OCI-LY1 (cell line): Measurements from ENCODE around the gene FOXJ2.
"Not testable (repeated sequence)": the region's sequence is repeated elsewhere in the genome, so short reads cannot be mapped to it uniquely, and the experiment has no call there.

Source experiments
- H2AFZ ChIP-seq: fragments of 200-600 bp; sonication (generic), shearing (Covaris generic); 2 replicates; pipeline ENCODE4 v1.6.0; 2014; ENCODE audit warnings: antibody characterized with exemption, mild to moderate bottlenecking, low read length
- H3F3A ChIP-seq: fragments of 200-600 bp; sonication (generic), shearing (Covaris generic); 2 replicates; pipeline ENCODE4 v1.6.0; 2014; ENCODE audit warnings: mild to moderate bottlenecking, antibody characterized with exemption, low read length, moderate library complexity; ENCODE audit not compliant: insufficient read depth
- H3K27ac ChIP-seq: fragments of 200-600 bp; sonication (generic); 2 replicates; pipeline ENCODE4 v1.5.1; 2014; ENCODE audit warnings: low read length, mixed run types, mild to moderate bottlenecking, low read depth; ENCODE audit not compliant: poor library complexity, severe bottlenecking
- H3K27me3 ChIP-seq: fragments of 200-600 bp; sonication (generic); 2 replicates; pipeline ENCODE4 v1.6.0; 2014; ENCODE audit warnings: antibody characterized with exemption, mild to moderate bottlenecking, low read length, moderate library complexity; ENCODE audit not compliant: insufficient read depth
- H3K36me3 ChIP-seq: fragments of 200-600 bp; sonication (generic); 2 replicates; pipeline ENCODE4 v1.6.1; 2014; ENCODE audit warnings: mild to moderate bottlenecking, antibody characterized with exemption, low read length, moderate library complexity, mixed read lengths; ENCODE audit not compliant: insufficient read depth
- H3K4me1 ChIP-seq: fragments of 200-600 bp; sonication (generic); 2 replicates; pipeline ENCODE4 v1.5.1; 2014; ENCODE audit warnings: mild to moderate bottlenecking, low read length, moderate library complexity; ENCODE audit not compliant: insufficient read depth, severe bottlenecking
- H3K4me2 ChIP-seq: fragments of 200-600 bp; sonication (generic), shearing (Covaris generic); 2 replicates; pipeline ENCODE4 v1.6.1; 2014; ENCODE audit warnings: low read length
- H3K4me3 ChIP-seq: fragments of 200-600 bp; sonication (generic); 2 replicates; pipeline ENCODE4 v1.5.1; 2014; ENCODE audit warnings: low read length, low read depth, mild to moderate bottlenecking, mixed read lengths; ENCODE audit not compliant: poor library complexity, severe bottlenecking
- H3K79me2 ChIP-seq: fragments of 200-600 bp; shearing (Covaris generic); 2 replicates; pipeline ENCODE4 v1.6.1; 2016; ENCODE audit warnings: mixed run types, low read length, mixed read lengths; ENCODE audit not compliant: insufficient read depth
- H3K9ac ChIP-seq: fragments of 200-600 bp; sonication (generic), shearing (Covaris generic); 2 replicates; pipeline ENCODE4 v1.6.1; 2014; ENCODE audit warnings: mild to moderate bottlenecking, low read length, mixed read lengths
- H3K9me2 ChIP-seq: fragments of 200-600 bp; sonication (generic), shearing (Covaris generic); 2 replicates; pipeline ENCODE4 v1.6.1; 2014; ENCODE audit warnings: low read depth, mild to moderate bottlenecking, low read length, mixed read lengths
- H3K9me3 ChIP-seq: fragments of 200-600 bp; shearing (Covaris generic); 2 replicates; pipeline ENCODE4 v1.6.1; 2014; ENCODE audit warnings: low read length, mixed read lengths
- H4K20me1 ChIP-seq: fragments of 200-600 bp; sonication (generic), shearing (Covaris generic); 2 replicates; pipeline ENCODE4 v1.6.0; 2016; ENCODE audit warnings: mild to moderate bottlenecking, low read length; ENCODE audit not compliant: insufficient read depth
- CTCF ChIP-seq: fragments of 200-600 bp; sonication (generic), shearing (Covaris generic); IDR thresholded peaks from 2 replicates; pipeline ENCODE4 v1.5.1; 2017; ENCODE audit warnings: mild to moderate bottlenecking, antibody characterized with exemption, low read length, moderate library complexity, mixed read lengths
- EZH2 ChIP-seq: fragments of 200-600 bp; sonication (generic), shearing (Covaris generic); IDR thresholded peaks from 2 replicates; pipeline ENCODE4 v1.8.0; 2017; ENCODE audit warnings: borderline replicate concordance, mixed run types, mild to moderate bottlenecking, antibody characterized with exemption, low read length, moderate library complexity, mixed read lengths

The FOXJ2 gene

DNA sequence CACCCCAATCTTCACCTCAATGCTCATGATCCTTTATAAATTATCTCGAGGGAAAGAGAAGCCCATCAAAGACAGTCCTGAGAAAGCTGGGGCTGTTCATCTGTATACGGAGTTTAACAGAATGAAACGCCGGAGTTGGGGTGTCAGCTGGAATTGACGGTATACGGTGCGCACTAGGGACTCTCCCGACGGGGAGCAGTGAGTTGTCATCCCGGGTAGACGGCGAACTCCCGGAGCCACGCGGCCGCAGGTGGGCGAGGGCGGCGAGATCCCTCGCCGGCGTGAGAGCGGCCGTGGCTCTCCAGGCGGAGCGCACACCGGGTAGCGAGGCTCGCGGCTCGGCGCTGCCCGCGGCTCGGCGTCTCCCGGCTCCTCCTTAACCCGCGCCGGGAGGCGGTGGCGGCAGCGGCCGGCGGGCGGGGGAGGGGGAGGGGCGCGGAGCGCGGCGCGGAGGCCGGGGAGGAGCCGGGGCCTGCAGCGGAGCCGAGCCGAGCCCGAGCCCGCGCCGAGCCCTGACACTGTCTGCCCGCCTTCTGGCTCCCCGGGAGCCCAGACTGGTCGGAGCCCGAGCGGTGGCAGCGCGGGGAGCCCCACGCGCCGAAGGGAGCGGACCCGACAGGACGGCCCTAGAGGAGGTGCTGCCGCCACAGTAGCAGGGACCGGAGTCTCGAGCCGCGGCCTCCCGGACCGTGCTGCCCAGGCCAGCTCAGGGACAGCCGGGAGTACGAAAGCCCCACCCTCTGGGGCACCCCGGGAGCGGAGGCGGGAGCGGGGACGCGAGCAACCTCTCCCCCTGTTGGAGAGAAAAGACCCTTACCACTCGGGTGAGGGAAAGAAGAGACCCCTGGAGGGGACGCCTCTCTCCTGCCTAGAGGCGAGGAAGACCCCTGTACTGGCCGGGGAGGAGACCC, at the start of gene FOXJ2:
FOXJ2 (plus strand) TSS at position 475 of the 911 bp plus-strand sequence. CDS start 7,117 bp downstream, outside the sequence.
- no peak within 1 kb of the TSS for H3K27ac ChIP-seq
- H3K9me2 ChIP-seq = no peaks in the 10 kb centered on the region
- no peak within 1 kb of the TSS for H2AFZ ChIP-seq
- peak within 1 kb of the TSS; percentile 78 for H3K4me3 ChIP-seq
- no peaks in the 10 kb centered on the region for H3K27me3 ChIP-seq
- no peaks in the 10 kb centered on the region for H3K36me3 ChIP-seq
- no peaks in the 10 kb centered on the region for H3K9me3 ChIP-seq
- H3K79me2 ChIP-seq = no peaks in the 10 kb centered on the region
- no peak for TF ChIP-seq EZH2
- TF ChIP-seq CTCF = no peak
- H3K4me2 ChIP-seq = peak within 1 kb of the TSS; percentile 83
- H3K4me1 ChIP-seq = peaks cover 37% of the 10 kb centered on the region
- no peaks in the 10 kb centered on the region for H4K20me1 ChIP-seq
- H3F3A ChIP-seq = no peaks in the 10 kb centered on the region
- peak within 1 kb of the TSS; percentile 74 for H3K9ac ChIP-seq

- not testable (repeated sequence) for H3K4me2 ChIP-seq, H4K20me1 ChIP-seq, H3K27me3 ChIP-seq
Observed at GRCh38 chr12:7983019-7983418, 49.5 kb upstream of the FOXJ2 start.

GRCh38 chr12:7983460-7983859, 49.1 kb upstream of the FOXJ2 start:
- not testable (repeated sequence) for H4K20me1 ChIP-seq, H3K4me3 ChIP-seq, H3K36me3 ChIP-seq, H3K9me3 ChIP-seq, H3K4me2 ChIP-seq, H3K9me2 ChIP-seq, H3K79me2 ChIP-seq, H3F3A ChIP-seq, H3K27me3 ChIP-seq, H3K27ac ChIP-seq, H2AFZ ChIP-seq, H3K4me1 ChIP-seq, H3K9ac ChIP-seq

More at GRCh38 chr12:7983019-7983418, 49.5 kb upstream of the FOXJ2 start:
- not testable (repeated sequence) for H2AFZ ChIP-seq, H3F3A ChIP-seq, H3K27ac ChIP-seq, H3K4me3 ChIP-seq, H3K9me2 ChIP-seq, H3K4me1 ChIP-seq, H3K79me2 ChIP-seq, H3K9ac ChIP-seq, H3K9me3 ChIP-seq, H3K36me3 ChIP-seq

DNA sequence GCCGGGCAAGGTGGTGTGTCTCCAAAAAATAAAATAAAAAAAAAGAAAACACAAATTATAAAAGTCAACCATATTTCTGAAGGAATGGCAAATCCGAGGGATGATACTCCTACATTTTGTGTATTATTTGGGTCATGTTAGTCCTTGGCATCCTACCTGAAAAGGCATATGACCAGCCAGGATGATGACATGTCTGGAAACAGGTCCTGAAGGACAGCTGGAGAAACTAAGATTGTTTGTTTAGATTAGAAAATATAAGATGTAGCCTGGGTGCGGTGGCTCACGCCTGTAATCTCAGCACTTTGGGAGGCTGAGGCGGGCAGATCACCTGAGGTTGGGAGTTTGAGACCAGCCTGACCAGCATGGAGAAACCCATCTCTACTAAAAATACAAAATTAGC, 47.6 kb upstream of the FOXJ2 start:
- Histone ChIP-seq H3K4me3 (no peak overlapping the region), H3K4me2 (no peak overlapping the region), H3K4me1 (no peaks in the 10 kb centered on the region), H3K79me2 (no peaks in the 10 kb centered on the region), H3K9me2 (no peaks in the 10 kb centered on the region), H3K9ac (no peak overlapping the region), H3K27ac (no peak overlapping the region), H3K9me3 (no peaks in the 10 kb centered on the region), H4K20me1 (no peaks in the 10 kb centered on the region), H3F3A (no peaks in the 10 kb centered on the region), H2AFZ (no peak overlapping the region), H3K27me3 (no peaks in the 10 kb centered on the region), H3K36me3 (no peaks in the 10 kb centered on the region)
- TF ChIP-seq CTCF = no peak
- no peak for TF ChIP-seq EZH2
